SK-N-SH (cell line): ENCODE data around the gene C1QBP. TPM values are rescaled to one million over a fixed set of nuclear protein-coding genes. Genes with fewer than 3 reads are reported as not detected.

Experiments
- CTCF ChIA-PET: fragments of 300-600, 350-600 bp; formaldehyde crosslinking; extraction: SDS; loops from one replicate; lab custom pipeline; 2021; lab: Yijun Ruan, JAX
- POLR2A ChIA-PET: fragments of 350-600 bp; sonication (Branson Sonifier 250); formaldehyde crosslinking; extraction: SDS; loops from one replicate; lab custom pipeline; 2020; ENCODE audit warnings: antibody characterized with exemption, inconsistent platforms; lab: Yijun Ruan, JAX
- DNase-seq: peaks from one replicate; pipeline ENCODE4 v3.0.0; 2012
- H2AFZ ChIP-seq: fragments of 200-600 bp; sonication (generic); 2 replicates; pipeline ENCODE4 v1.8.1; 2016; ENCODE audit warnings: antibody characterized with exemption, mild to moderate bottlenecking, low read depth
- H3F3A ChIP-seq: fragments of 200-600 bp; sonication (generic); replicated peaks from 2 replicates; pipeline ENCODE3; 2016; ENCODE audit warnings: antibody characterized with exemption, mild to moderate bottlenecking; ENCODE audit not compliant: insufficient read depth
- H3K27ac ChIP-seq, 2 experiments: fragments of 200-500 bp in 1 of 2; fragments of 200-600 bp in 1 of 2; sonication (Bioruptor generic) in 1 of 2; sonication (generic), shearing (Covaris generic) in 1 of 2; 2 replicates each; pipeline versions ENCODE4 v1.5.1 to v1.6.1; 2014 to 2016; ENCODE audit warnings: low read depth in 2 of 2, inconsistent platforms in 1 of 2, low read length in 1 of 2, mild to moderate bottlenecking in 1 of 2, mixed read lengths in 1 of 2
- H3K27me3 ChIP-seq: fragments of 200-600 bp; sonication (generic), shearing (Covaris generic); 2 replicates; pipeline ENCODE4 v1.6.1; 2016; ENCODE audit warnings: mixed run types; ENCODE audit not compliant: insufficient read depth
- H3K36me3 ChIP-seq, 2 experiments: fragments of 200-500 bp in 1 of 2; fragments of 200-600 bp in 1 of 2; sonication (Bioruptor generic) in 1 of 2; sonication (generic) in 1 of 2; replicated peaks in 1 of 2; 2 replicates each; pipeline versions ENCODE3 to v1.5.1; 2014 to 2016; ENCODE audit warnings: low read length in 1 of 2, mild to moderate bottlenecking in 1 of 2; ENCODE audit not compliant: insufficient read depth in 2 of 2, control insufficient read depth in 1 of 2
- H3K4me1 ChIP-seq, 2 experiments: fragments of 200-500 bp in 1 of 2; fragments of 200-600 bp in 1 of 2; sonication (Bioruptor generic) in 1 of 2; sonication (generic), shearing (Covaris generic) in 1 of 2; 2 replicates each; pipeline versions ENCODE4 v1.5.1 to v1.6.1; 2014 to 2016; ENCODE audit warnings: low read depth in 1 of 2, low read length in 1 of 2, mixed run types in 1 of 2; ENCODE audit not compliant: insufficient read depth in 2 of 2, control insufficient read depth in 1 of 2
- H3K4me2 ChIP-seq: fragments of 200-600 bp; sonication (generic), shearing (Covaris generic); 2 replicates; pipeline ENCODE4 v1.6.1; 2017; ENCODE audit warnings: mixed run types
- H3K4me3 ChIP-seq, 2 experiments: fragments of 200-500 bp in 1 of 2; fragments of 200-600 bp in 1 of 2; sonication (Bioruptor generic) in 1 of 2; sonication (generic), shearing (Covaris generic) in 1 of 2; 2 replicates each; pipeline versions ENCODE4 v1.5.1 to v1.8.1; 2014 to 2016; ENCODE audit warnings: low read depth in 2 of 2, inconsistent platforms in 1 of 2, low read length in 1 of 2, mild to moderate bottlenecking in 1 of 2, mixed read lengths in 1 of 2, moderate library complexity in 1 of 2
- H3K79me2 ChIP-seq: fragments of 200-600 bp; sonication (generic); 2 replicates; pipeline ENCODE4 v1.8.1; 2017; ENCODE audit warnings: mild to moderate bottlenecking; ENCODE audit not compliant: insufficient read depth
- H3K9ac ChIP-seq: fragments of 200-600 bp; sonication (generic); 2 replicates; pipeline ENCODE4 v1.6.1; 2017; ENCODE audit warnings: mixed run types
- H3K9me2 ChIP-seq: fragments of 200-600 bp; sonication (generic); 2 replicates; pipeline ENCODE4 v1.6.1; 2017; ENCODE audit warnings: mixed run types
- H3K9me3 ChIP-seq: fragments of 200-600 bp; sonication (generic); 2 replicates; pipeline ENCODE4 v1.6.1; 2017; ENCODE audit warnings: mixed run types, mild to moderate bottlenecking, moderate library complexity
- H4K20me1 ChIP-seq: fragments of 200-600 bp; sonication (generic); 2 replicates; pipeline ENCODE4 v1.6.1; 2017; ENCODE audit warnings: mild to moderate bottlenecking, mixed run types; ENCODE audit not compliant: insufficient read depth
- ELF1 ChIP-seq: IDR thresholded peaks from 2 replicates; pipeline ENCODE4 v1.4.0; 2012
- EP300 ChIP-seq, 2 experiments: IDR thresholded peaks; 2 replicates each; pipeline versions ENCODE4 v1.4.0 to v1.6.1; 2012; ENCODE audit warnings: borderline replicate concordance in 1 of 2, low read depth in 1 of 2, low read length in 1 of 2
- EZH2phosphoT487 ChIP-seq: fragments of 200-600 bp; sonication (generic); IDR thresholded peaks from 2 replicates; pipeline ENCODE4 v1.6.1; 2017; ENCODE audit warnings: low read depth, mixed run types, mild to moderate bottlenecking, antibody characterized with exemption, moderate library complexity, borderline replicate concordance
- FOSL2 ChIP-seq: IDR thresholded peaks from 2 replicates; pipeline ENCODE4 v1.4.0; 2012; ENCODE audit warnings: low read depth, mild to moderate bottlenecking, moderate library complexity, borderline replicate concordance
- IRF3 ChIP-seq: fragments of 150-350 bp; IDR thresholded peaks from 2 replicates; pipeline ENCODE4 v1.6.1; 2016; ENCODE audit warnings: mild to moderate bottlenecking, low read depth, low read length
- MAX ChIP-seq: IDR thresholded peaks from 2 replicates; pipeline ENCODE4 v1.4.0; 2012; ENCODE audit warnings: low read depth
- MXI1 ChIP-seq: IDR thresholded peaks from 2 replicates; pipeline ENCODE4 v1.6.1; 2012; ENCODE audit warnings: mild to moderate bottlenecking, low read depth, low read length, improper control_type of control experiment
- NFIC ChIP-seq: IDR thresholded peaks from 2 replicates; pipeline ENCODE4 v1.4.0; 2012; ENCODE audit warnings: borderline replicate concordance
- PBX3 ChIP-seq: IDR thresholded peaks from 2 replicates; pipeline ENCODE4; 2012
- RAD21 ChIP-seq: IDR thresholded peaks from 2 replicates; pipeline ENCODE4 v1.6.1; 2012; ENCODE audit warnings: mild to moderate bottlenecking, low read length
- RXRA ChIP-seq: IDR thresholded peaks from 2 replicates; pipeline ENCODE4 v1.4.0; 2012; ENCODE audit warnings: low read depth, mild to moderate bottlenecking, borderline replicate concordance
- SMC3 ChIP-seq: IDR thresholded peaks from 2 replicates; pipeline ENCODE4 v1.6.1; 2012; ENCODE audit warnings: low read depth, low read length, improper control_type of control experiment
- TEAD4 ChIP-seq: IDR thresholded peaks from 2 replicates; pipeline ENCODE4 v1.4.0; 2012; ENCODE audit warnings: mild to moderate bottlenecking, borderline replicate concordance; ENCODE audit not compliant: insufficient read depth
- USF2 ChIP-seq: fragments of 150-350 bp; IDR thresholded peaks from 2 replicates; pipeline ENCODE4 v1.6.1; 2017; ENCODE audit warnings: antibody characterized with exemption, low read length, low read depth, borderline replicate concordance
- ZBTB33 ChIP-seq: IDR thresholded peaks from 2 replicates; pipeline ENCODE4 v1.4.0; 2012; ENCODE audit warnings: low read depth, borderline replicate concordance
- WGBS: methylation state at CpG from one replicate; pipeline ENCODE4 v1.1.6; 2017; ENCODE audit warnings: low lambda C conversion rate; 5-methylcytosine and 5-hydroxymethylcytosine counted together
- polyA plus RNA-seq, 3 experiments: library from polyadenylated mRNA; depleted of rRNA; stranded (reverse); fragments of >200 nt; gene quantifications; 2 replicates each; pipeline ENCODE4 v1.2.3, GENCODE V29; 2012

C1QBP gene
- polyA plus RNA-seq, 1 of the 3 experiments (the other 2 are of a cell fraction): 269 TPM

- H3K27me3 ChIP-seq: no peaks in the 10 kb centered on the region
- no peaks in the 10 kb centered on the region for H3K9me2 ChIP-seq
- H3K9ac ChIP-seq: no peak overlapping the region
- no peak for TF ChIP-seq FOSL2
- TF ChIP-seq USF2: no peak
- TF ChIP-seq SMC3: no peak
- TF ChIP-seq RAD21: no peak
- TF ChIP-seq MAX: no peak
- no peak for TF ChIP-seq PBX3
- no peak for TF ChIP-seq IRF3
- H3K9me3 ChIP-seq: no peaks in the 10 kb centered on the region
- H3K4me1 ChIP-seq: peaks cover 7 to 11% of the 10 kb centered on the region in 2 experiments; a peak in 3 of 4 replicates
- 87% methylated on average over 6 of the region's 6 CpGs for WGBS
- no peak for DNase-seq
- H3K79me2 ChIP-seq: peaks cover 89% of the 10 kb centered on the region
- ChIA-PET POLR2A (no interaction called here), CTCF (interaction anchor here (0.8 kb wide), 1 partner anchor 11 kb away, joined by 3 read pairs; no protein-coding TSS in a partner anchor)
- no peak overlapping the region for H3K4me3 ChIP-seq
- H3K36me3 ChIP-seq: peaks cover 76 to 78% of the 10 kb centered on the region in 2 experiments
- no peak overlapping the region for H2AFZ ChIP-seq
- no peaks in the 10 kb centered on the region for H4K20me1 ChIP-seq
- no peaks in the 10 kb centered on the region for H3F3A ChIP-seq
- no peak overlapping the region for H3K27ac ChIP-seq
- H3K4me2 ChIP-seq: no peak overlapping the region
These were observed 42.0 kb upstream of the C1QBP start for GRCh38 chr17:5480962-5481361.

- Histone ChIP-seq H3F3A (peaks cover 12% of the 10 kb centered on the region), H2AFZ (no peak overlapping the region), H3K4me2 (no peak overlapping the region), H3K27me3 (no peaks in the 10 kb centered on the region), H3K9ac (no peak overlapping the region), H3K4me3 (no peak overlapping the region), H3K9me2 (no peaks in the 10 kb centered on the region), H3K79me2 (peaks cover 69% of the 10 kb centered on the region), H3K36me3 (peaks cover 87 to 89% of the 10 kb centered on the region in 2 experiments), H3K27ac (no peak overlapping the region), H3K4me1 (no peaks in the 10 kb centered on the region), H3K9me3 (no peaks in the 10 kb centered on the region), H4K20me1 (no peaks in the 10 kb centered on the region)
- POLR2A ChIA-PET: no interaction called here
- DNase-seq: no peak
- TF ChIP-seq PBX3: no peak
- no peak for TF ChIP-seq EP300 (IDR thresholded peaks at IDR 0.05; ENCODE audit: borderline replicate concordance in 1 of 2, low read depth in 1 of 2, low read length in 1 of 2)
- no peak for TF ChIP-seq NFIC
- TF ChIP-seq MAX: no peak
- TF ChIP-seq FOSL2: no peak
- TF ChIP-seq MXI1: no peak
- TF ChIP-seq ELF1: no peak
- TF ChIP-seq ZBTB33: no peak
- no peak for TF ChIP-seq RAD21
- TF ChIP-seq USF2: no peak
- TF ChIP-seq EZH2phosphoT487: no peak
- TF ChIP-seq TEAD4: no peak
- no peak for TF ChIP-seq RXRA
- WGBS: 99% methylated on average over 4 of the region's 4 CpGs
- CTCF ChIA-PET: interaction anchor here (2.5 kb wide), 1 partner anchor 40 kb away, joined by 9 read pairs; the partner anchor contains the start of gene C1QBP
These were observed 40.0 kb upstream of the C1QBP start for GRCh38 chr17:5478992-5479391.
